GM19238 (cell line): ENCODE data around the gene SETD1B.
"Not testable (repeated sequence)": the region's sequence is repeated elsewhere in the genome, so short reads cannot be mapped to it uniquely, and the experiment has no call there.

ENCODE experiments used
- DNase-seq: peaks from one replicate; pipeline ENCODE4 v3.0.0; 2011; ENCODE audit warnings: low spot score; ENCODE audit not compliant: insufficient read length

SETD1B gene

DNA sequence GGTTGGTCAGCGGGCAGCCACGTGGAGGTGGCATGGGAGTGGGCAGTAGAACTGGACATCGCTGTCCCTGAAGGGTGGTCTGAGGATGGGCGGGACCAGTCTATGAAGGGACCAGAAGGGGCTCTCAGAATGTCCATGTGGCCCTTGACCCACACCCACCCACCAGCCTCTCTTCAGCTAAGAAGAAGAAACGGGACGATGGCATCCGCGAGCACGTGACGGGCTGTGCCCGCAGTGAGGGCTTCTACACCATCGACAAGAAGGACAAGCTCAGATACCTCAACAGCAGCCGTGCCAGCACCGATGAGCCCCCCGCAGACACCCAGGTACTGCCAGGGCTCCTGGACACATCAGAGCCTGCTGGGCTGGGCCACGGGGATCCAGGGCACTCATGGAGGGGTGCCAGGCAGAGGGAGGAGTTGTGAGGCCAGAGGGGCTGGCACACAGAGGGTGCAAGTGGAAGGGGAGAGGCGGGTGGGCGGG is 21.3 kb downstream of the SETD1B start:
- DNase-seq: no peak

DNA sequence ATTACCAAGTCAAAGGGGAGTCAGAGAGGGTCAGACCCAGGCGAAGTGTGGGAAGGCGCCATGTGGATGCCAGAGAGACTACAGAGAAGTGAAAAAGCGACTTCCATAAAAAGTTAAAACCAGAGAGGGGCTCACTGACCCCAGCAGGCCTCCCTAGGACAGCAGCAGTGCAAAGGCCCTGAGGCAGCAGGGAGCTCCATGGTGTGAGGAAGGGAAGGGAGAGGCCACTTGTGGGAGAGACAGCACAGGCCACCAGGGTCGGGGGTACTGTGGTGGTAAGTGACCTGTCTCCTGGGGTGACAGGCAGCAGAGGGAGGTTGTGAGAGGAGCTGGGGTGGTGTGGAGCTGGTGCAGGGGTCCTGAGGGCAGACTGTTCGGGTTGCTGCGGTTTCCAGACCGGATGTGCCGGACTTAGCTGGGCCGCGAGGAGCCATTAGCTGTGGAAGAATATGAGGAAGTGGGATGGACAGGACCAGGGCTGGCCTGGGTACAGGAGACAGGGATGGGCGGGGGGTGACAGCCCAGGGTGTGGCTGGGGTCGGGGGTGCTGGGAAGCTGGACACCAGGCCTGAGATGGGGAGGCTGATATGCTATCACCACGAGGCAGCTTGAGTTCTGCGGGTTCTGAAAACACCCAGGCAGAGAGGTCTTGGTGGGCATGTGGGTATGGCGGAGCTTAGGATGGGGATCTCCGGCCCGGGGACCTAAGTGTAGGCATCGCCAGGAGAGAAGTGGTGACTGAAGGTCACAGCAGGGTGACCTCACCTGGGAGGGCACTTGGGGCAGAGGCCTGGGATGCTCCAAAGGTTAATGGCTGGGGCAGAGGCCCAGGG is 22.7 kb downstream of the SETD1B start:
- no peak for DNase-seq

DNA sequence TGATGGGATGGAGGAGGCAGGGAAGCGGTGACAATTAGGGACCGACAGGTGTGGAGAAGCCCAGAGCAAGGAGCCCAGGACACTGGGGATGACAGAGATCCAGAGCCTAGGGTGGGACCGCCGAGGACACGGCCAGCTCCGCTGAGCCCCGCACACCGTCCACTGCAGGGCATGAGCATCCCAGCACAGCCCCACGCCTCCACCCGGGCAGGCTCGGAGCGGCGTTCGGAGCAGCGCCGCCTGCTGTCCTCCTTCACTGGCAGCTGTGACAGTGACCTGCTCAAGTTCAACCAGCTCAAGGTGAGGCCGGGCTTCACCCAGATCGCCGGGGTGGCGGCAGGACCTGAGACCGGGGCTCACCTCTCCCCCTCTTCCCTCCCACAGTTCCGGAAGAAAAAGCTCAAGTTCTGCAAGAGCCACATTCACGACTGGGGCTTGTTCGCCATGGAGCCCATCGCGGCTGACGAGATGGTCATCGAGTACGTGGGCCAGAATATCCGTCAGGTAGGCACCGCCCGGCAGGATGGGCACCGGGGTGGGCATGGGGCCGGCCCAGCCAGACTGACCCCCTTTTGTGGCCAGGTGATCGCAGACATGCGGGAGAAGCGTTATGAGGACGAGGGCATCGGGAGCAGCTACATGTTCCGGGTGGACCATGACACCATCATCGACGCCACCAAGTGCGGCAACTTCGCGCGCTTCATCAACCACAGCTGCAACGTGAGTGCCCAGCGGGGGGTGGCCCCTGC is 23.7 kb downstream of the SETD1B start:
- no peak for DNase-seq

DNA sequence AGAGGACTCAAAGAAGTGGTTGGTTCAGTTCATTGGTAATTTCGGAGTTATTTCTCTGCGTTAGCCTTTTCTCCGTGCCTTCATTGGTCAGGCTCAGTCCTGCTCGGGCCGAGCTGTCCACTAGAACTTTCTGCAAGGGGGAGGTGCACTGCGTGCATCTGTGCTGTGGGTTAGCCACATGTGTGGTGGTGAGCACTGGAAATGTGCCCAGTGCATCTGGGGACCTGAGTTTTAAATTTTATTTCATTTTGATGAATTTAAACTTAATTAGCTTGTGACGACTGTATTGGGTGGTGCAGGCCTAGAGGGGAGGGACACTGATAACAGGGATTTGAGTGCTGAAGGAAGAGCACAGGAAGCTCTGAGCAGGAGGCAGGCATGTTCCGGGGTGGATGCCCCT is 24.5 kb downstream of the SETD1B start:
- DNase-seq: no peak

DNA sequence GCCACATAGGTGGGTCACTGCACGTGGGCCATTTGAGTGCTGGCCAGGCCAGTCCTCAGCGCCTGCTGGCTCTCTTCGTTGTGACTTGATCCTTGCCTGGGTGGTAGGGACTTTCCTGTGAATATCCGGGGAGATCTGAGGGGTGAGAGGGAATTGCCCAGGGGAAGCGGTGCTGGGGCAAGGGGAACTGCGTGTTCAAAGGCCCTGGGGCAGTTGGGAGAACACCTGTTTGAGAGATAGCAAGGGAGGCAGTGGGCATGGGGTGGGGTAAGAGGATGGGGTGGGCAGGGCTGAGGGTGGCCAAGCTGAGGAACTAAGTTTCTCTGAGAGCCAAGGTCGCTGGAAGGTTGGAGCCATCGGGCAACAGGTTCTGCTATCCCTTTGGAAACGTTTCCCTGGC is 25.0 kb downstream of the SETD1B start:
- DNase-seq: no peak

DNA sequence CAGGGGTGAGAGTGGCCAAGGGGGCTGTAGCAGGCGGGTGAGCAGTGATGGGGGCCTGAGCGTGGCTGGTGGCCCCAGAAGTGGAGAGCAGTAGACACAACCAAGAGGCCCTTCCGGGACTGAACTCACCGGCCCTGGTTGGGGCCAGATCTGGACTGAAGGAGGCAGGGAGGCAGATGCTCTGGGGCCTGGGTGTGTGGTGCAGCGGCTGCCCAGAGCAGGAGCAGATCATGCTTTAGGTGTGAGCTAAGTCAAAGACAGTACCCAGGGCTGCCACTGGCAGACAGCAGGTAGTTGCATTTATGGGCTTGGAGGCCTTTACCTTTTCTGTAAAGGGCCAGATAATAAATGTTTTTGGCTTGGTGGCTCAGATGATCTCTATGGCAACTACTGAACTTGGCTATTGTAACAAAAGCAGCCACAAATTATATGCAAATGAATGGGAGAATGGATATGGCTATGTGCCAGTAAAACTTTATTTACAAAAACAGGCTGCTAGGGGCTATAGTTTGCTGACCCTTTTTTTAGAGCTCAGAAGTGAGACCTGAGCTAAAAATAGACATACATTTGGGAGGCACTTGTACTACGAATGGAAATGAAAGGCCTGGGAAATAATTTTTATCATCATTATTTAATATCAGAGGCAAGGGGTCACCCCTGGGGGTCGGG is 25.6 kb downstream of the SETD1B start:
- no peak for DNase-seq

DNA sequence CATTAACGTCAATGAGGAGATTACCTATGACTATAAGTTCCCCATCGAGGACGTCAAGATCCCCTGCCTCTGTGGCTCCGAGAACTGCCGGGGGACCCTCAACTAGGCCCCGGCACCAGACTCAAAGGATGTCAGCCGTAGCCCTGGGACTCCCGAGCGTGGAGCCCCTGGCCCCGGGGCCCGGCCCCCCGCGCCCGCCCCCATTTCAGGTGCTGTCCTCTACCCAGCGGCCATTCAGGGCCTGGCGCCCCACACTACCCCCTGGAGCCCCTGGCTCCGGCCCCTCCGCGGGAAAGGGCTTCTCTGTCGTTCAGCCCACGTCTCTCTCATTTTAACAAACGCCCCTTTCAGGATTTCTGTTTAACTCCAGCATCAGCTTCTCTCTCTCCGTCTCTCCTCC is 26.3 kb downstream of the SETD1B start:
- no peak for DNase-seq

DNA sequence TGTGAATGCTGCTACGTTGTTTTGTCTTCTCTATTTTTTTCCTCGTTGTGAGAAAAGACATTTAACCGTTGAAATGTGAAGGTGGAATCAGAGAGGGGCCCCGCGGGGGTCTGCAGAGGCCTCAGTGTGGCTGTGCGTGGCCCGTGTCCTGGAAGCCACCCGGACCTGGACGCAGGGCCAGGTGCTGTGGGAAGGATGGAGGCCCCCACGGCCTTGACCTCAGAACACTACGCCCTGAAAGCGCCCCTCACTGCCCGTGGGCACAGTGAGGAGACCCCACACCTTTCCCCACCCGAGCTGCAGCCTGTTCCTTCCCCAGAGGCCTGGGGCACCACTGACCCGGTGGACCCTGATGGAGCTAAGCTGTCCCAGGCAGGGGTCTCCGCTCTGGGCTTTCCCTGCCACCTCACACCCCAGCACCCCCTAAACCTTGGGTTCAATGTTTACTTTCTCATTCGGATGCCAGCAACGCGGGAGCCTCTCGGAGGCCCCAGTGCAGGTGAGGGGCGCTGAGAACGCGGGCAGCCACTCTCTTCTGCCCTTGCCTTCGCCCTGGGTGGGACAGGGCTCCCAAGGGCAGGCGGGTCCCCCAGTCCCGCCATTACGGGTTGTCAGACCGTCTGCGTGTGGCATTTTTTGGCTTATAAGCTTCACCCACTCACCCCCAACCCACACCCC is 26.9 kb downstream of the SETD1B start:
- DNase-seq: no peak

DNA sequence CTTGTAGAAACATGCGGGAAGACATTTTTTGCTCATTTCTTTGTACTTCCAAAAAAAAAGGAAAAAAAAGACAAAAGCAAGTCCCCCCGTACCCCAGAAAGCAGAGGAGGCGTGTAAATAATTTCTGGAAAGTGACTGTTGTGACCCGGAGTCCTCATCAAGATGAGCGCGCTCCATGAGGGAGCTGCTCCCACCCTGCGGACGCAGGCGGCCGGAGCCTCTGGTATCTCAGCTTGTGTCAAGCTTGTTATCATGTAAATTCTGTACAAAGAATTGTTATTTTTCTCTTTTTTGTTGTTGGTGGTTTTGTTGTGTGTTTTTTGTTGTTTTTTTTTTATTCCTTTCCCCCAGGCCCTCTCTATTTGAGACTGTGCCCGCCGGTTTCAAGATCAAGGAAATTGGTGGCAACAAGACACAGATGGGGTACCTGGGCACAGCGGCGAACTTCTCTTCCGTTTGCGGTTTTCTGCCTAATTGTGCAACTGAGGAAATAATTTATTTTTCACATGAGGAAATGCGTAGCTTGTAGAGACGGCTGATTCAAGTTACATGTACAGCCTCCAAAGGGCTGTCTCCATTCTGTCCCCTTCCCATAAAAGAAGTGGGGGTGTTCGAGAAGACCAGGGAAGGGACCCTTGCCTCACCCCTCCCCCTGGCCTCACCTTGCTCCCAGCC is 27.9 kb downstream of the SETD1B start:
- DNase-seq: no peak

DNA sequence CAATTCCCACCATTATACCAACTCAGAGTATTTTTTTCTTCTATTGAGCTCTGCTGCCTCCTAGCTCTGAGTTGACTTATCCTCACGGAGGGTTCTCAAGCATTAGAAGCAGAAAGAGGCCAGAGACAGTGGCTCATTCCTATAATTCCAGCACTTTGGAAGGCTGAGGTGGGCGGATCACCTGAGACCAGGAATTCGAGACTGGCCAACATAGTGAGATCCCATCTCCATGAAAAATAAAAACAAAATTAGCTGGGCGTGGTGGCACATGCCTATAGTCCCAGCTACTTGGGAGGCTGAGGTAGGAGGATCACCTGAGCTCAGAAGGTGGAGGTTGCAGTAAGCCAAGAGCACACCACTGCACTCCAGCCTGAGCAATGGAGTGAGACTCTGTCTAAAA is 33.9 kb downstream of the SETD1B start:
- DNase-seq: no peak

DNA sequence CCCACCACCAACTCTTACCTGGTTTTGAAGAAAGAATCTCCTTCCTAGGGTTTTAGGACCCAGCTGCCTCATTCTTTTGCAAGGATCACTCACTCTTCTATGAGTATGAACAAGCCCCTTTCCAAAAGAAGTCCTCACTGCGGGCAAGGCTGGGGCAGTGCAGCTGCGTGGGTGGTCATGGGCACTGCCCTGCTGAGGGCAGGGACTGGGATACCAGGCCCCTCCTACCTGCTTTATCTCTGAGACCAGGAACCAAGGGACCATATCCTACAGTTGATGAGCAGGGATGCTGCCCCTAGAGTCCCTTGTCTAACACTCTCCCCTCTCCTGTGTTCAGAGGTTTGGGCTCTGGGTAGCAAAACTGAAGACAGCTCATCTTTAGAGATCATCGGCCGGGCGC is 34.3 kb downstream of the SETD1B start:
- no peak for DNase-seq

DNA sequence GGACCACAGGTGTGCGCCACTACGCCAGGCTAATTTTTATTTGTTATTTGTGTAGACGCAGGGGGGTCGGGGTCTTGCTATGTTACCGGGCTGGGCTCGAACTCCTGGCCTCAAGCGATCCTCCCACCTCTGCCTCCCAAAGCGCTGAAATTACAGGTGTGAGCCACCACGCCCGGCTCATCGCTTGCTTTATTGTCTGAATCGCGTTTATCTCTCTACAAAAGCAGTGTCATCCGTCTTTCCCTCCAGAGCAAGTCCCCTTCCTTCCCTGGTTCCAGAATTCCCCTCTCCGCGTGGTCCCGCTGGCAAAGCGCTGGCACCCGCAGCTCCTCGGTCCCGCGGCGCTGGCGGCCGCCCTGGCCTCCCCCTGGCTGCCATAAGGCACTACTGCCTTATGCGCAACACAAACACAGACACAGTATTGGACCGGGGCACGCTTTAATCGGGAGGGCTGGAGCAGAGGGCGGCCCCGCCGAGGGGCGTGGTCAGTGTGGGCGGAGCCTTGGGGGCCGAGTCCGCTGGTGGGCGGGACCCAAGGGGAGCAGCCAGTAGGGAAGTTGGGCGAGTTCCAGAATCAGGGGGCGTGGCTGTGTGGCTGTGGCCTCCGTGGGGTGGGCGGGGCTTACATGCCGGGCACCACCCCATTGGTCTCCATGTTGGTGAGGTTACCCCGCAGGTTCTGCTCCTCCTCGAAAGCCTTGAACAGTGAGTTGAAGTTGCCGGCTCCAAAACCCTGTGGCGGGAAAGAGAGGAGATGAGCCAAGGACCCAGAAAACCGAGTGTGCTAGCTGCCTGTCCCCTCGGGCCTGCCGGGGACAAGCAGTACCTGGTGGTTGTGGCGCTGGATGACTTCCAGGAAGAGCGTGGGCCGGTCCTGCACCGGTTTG is 35.5 kb downstream of the SETD1B start:
- DNase-seq: peak; percentile 99

DNA sequence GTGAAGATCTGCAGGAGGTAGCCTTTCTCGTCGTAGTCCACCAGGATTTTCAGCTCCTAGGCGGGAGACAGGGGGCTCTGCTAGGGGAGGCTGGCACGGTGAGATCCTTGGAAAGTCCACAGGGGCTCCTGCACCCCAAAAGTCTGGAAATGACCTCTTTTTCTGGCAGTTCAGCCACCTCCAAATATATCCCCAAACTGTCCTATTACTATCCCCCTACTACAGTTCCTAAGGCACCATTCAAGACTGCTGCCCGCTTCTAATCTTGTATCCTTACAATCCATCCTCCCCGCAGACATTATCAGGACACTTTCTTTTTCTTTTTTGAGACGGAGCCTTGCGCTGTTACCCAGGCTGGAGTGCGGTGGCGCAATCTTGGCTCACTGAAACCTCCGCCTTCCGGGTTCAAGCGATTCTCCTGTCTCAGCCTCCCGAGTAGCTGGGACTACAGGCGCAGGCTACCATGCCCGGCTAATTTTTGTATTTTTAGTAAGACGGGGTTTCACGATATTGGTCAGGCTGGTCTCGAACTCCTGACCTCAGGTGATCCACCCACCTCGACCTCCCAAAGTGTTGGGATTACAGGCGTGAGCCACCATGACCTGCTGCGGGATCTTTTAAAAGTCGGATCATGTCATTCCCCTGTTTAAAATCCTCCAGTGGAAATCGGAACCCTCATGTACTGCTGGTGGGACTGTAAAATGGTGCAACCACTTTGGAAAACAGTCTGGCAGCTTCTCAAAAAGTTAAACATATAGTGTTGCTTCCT is 36.4 kb downstream of the SETD1B start:
- no peak for DNase-seq

DNA sequence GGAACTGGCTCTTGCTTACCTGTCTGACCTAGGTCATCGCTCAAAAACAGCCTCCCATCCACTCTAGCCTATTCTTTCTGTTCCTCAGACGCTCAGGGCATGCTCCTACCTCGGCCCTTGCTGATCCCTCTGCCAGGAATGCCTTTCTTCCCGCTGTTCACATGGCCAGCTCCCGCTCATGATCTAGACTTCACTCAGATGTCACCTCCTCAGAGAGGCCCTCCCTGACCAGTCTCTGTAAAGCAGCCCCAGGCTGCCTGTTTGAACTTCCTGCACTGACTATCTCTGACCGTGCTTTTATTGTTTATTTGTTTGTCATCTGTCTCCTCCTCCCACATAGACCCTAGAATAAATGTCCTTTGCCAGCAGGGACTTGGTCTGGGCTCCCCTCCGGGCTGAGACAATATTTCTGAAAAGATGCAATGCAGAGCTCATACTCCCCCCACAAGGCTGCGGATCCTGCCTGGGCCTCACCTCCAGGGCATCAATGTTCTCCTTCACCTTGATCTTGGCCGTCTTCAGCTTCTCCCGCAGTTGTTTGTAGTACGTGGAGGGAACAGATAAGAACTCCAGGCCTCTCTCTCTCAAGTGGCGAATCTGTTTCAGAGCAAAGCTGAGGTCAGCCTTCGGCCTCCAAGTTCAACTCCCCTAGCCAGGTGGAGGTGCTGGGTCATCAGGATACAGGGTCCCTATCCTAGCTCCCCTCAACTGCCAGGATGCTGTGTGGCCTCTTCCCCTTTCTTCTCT is 39.6 kb downstream of the SETD1B start:
- DNase-seq: no peak

DNA sequence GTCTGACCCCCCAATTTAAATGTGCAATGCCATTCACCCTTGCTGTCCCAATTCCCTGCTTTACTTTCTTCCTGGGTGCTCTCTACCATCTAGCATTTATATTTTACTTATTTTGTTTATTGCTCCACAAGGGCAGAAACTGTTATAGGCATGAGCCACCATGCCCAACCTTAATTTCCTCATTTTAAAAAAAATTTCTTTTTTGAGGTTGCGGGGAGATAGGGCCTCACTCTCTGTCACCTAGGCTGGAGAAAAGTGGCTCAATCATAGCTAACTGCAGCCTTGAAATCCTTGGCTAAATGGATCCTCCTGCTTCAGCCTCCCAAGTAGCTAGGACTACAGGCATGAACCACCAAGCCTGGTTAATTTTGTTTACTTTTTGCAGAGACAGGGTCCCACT is 41.9 kb downstream of the SETD1B start:
- no peak for DNase-seq

DNA sequence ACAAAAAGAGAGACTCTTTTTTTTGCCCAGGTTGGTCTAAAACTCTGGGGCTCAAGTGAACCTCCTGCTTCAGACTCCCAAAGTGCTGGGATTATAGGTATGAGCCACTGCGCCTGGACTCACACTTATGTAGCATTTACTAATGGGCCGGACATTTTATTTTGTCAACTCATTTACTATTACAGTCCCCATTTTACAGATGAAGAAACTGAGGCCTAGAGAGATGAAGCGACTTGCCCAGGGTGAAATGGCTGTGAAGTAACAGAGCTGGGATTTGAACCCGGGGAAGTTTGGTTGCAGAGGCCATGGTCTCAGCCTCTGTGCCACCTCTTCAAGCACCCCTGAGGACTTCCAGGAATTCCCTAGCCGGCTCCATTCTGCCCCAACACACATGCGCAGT is 45.4 kb downstream of the SETD1B start:
- no peak for DNase-seq

DNA sequence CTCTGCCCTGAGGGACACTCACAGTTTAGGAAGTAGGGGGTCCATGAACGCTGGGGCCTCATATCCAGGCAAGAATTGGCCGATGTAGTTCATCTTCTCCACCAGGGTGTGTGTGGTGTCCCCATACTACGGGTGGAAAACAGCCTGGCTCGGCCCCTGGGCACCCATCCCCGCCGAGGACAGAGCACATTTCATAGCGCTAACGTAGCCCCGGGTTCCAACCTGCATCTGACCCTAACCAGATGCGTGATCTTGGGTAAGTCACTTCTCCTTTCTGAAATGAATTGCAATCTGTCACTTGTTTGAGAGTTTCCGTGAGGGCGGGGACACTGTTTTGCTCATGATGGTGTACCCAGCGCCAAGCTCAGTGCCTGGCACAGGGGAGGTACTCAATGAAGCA is 45.9 kb downstream of the SETD1B start:
- no peak for DNase-seq

DNA sequence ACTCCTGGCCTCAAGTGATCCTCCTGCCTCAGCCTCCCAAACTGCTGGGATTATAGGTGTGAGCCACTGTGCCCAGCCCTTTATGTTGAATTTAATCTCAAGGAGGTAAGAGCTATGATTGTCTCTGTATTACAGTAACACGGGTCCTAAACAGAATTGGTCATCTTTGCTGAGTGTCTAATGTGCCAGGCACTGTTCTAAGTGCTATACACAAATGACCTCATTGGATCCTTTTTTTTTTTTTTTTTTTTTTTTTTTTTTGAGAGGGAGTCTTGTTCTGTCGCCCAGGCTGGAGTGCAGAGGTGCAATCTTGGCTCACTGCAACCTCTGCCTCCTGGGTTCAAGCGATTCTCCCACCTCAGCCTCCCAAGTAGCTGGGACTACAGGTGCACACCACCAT is 48.6 kb downstream of the SETD1B start:
- not testable (repeated sequence) for DNase-seq
